Upper lobe of left lung (tissue), 6 donors: ENCODE data around the gene PCGF1. TPM values are rescaled to one million over a fixed set of nuclear protein-coding genes. Genes with fewer than 3 reads are reported as not detected.

ENCODE experiments used
- ATAC-seq, 2 donors: fragments of 200-7000 bp; cut with Tn5 transposase; one replicate each; pipeline ENCODE4 v1.9.1; 2022; ENCODE audit warnings: mild to moderate bottlenecking in 2 of 2, moderate library complexity in 2 of 2; ENCODE audit not compliant: low FRiP score in 2 of 2
- DNase-seq, 2 donors: peaks; one replicate each; pipeline ENCODE4 v3.0.0-alpha.2; 2019 to 2020
- H3K27ac ChIP-seq, 4 donors: fragments of 200-600 bp; sonication (generic); one replicate each; pipeline ENCODE4 v1.5.1; 2016 to 2019
- H3K27me3 ChIP-seq, 4 donors: fragments of 200-600 bp; sonication (generic); one replicate each; pipeline ENCODE4 v1.5.1; 2017 to 2019
- H3K36me3 ChIP-seq, 4 donors: fragments of 200-600 bp; sonication (generic); one replicate each; pipeline ENCODE4 v1.5.1; 2016 to 2019
- H3K4me1 ChIP-seq, 4 donors: fragments of 200-600 bp; sonication (generic); one replicate each; pipeline ENCODE4 v1.5.1; 2018 to 2019
- H3K4me3 ChIP-seq, 4 donors: fragments of 200-600 bp; sonication (generic); one replicate each; pipeline ENCODE4 v1.5.1; 2017 to 2019; ENCODE audit warnings: mild to moderate bottlenecking in 2 of 4, moderate library complexity in 1 of 4
- H3K9me3 ChIP-seq, 4 donors: fragments of 200-600 bp; sonication (generic); one replicate each; pipeline ENCODE4 v1.5.1; 2018 to 2019
- EP300 ChIP-seq, 4 donors: sonication (generic); formaldehyde crosslinking; IDR thresholded peaks; one replicate each; pipeline ENCODE4 v1.5.1; 2017; ENCODE audit warnings: antibody characterized with exemption in 4 of 4, control low read depth in 2 of 4
- POLR2A ChIP-seq, 4 donors: fragments of 450-650 bp; IDR thresholded peaks; one replicate each; pipeline ENCODE4 v1.5.1; 2016 to 2017; ENCODE audit warnings: antibody characterized with exemption in 4 of 4, mild to moderate bottlenecking in 2 of 4
- POLR2AphosphoS5 ChIP-seq, 2 donors: sonication (generic); formaldehyde crosslinking; IDR thresholded peaks; one replicate each; pipeline ENCODE4 v1.5.1; 2017; ENCODE audit warnings: antibody characterized with exemption in 2 of 2
- WGBS, 2 donors: methylation state at CpG; one replicate each; pipeline ENCODE4 v1.1.5; 2017 to 2018; 5-methylcytosine and 5-hydroxymethylcytosine counted together
- total RNA-seq, 6 donors: library from RNA; depleted of rRNA in 4 of 6; stranded (reverse); fragments of >200 nt in 4 of 6; gene quantifications; one replicate each; pipeline versions ENCODE4 v1.1.0 to v1.2.1, GENCODE V29; 2016 to 2021
- TF ChIP-seq, protein P1 (sequence below), 6 experiments: fragments of 450-650 bp in 4 of 6; fragments of 200-600 bp in 2 of 6; sonication (generic) in 2 of 6; IDR thresholded peaks; one replicate each; pipeline ENCODE4 v1.5.1; 2016 to 2019; ENCODE audit warnings: antibody characterized with exemption in 6 of 6
- donor health status: DM: no; HTN: no; CAD: no; lungs with moderate emphysema.
- donor health status: DM: no; HTN: yes; CAD: no; lungs with severe emphysema.

The PCGF1 gene
- total RNA-seq, 6 donors from 2014 or later: 15.4 to 43.2 (median 34.6) TPM

DNA sequence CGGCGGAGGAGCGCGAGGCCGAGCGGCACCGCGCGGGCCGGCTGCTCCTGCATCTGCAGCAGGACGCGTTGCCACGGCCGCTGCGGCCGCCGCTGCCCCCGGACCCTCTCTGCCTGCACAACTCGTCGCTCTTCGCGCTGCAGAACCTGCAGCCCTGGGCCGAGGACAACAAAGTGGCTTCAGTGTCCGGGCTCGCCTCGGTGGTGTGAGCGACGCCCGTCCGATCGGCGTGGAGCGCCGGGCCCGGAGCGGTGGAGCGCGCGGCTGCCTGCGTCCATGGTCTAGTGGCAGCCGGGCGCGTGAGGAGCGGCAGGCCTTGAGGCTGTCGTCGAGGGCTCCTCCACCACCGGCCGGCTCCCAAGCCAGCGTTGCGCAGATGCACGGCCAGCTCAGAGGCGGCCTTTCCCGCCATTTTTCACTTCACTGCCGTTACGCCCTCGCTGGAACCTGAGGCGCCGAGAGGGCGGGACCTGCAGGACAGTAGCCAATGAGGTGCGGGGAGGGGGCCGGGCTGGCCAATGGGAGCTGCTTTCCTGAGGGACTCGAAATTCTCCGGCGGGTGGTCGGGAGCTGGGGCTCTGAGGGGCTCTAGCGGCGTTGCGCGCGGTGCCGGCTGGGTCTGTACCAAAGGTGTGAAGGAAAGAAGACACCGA is 8.6 kb upstream of the PCGF1 start:
- DNase-seq: peak; percentile 58 to 92
- no peaks in the 10 kb centered on the region for H3K36me3 ChIP-seq
- H3K27ac ChIP-seq: no peak overlapping the region
- H3K27me3 ChIP-seq: peaks cover 6 to 60% (median 44%) of the 10 kb centered on the region in 4 donors
- peak; percentile 53 to 84 for ATAC-seq
- no peaks in the 10 kb centered on the region for H3K9me3 ChIP-seq
- TF ChIP-seq EP300 (IDR thresholded peaks at IDR 0.05) (no peak), POLR2A (IDR thresholded peaks at IDR 0.05) (no peak), POLR2AphosphoS5 (IDR thresholded peaks at IDR 0.05) (no peak)
- TF ChIP-seq, protein P1, sequence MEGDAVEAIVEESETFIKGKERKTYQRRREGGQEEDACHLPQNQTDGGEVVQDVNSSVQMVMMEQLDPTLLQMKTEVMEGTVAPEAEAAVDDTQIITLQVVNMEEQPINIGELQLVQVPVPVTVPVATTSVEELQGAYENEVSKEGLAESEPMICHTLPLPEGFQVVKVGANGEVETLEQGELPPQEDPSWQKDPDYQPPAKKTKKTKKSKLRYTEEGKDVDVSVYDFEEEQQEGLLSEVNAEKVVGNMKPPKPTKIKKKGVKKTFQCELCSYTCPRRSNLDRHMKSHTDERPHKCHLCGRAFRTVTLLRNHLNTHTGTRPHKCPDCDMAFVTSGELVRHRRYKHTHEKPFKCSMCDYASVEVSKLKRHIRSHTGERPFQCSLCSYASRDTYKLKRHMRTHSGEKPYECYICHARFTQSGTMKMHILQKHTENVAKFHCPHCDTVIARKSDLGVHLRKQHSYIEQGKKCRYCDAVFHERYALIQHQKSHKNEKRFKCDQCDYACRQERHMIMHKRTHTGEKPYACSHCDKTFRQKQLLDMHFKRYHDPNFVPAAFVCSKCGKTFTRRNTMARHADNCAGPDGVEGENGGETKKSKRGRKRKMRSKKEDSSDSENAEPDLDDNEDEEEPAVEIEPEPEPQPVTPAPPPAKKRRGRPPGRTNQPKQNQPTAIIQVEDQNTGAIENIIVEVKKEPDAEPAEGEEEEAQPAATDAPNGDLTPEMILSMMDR (IDR thresholded peaks at IDR 0.05): no peak
- 6% methylated on average over 17 to 35 of the region's 72 CpGs for WGBS, 2 donors
- peak overlapping the region in 3 of 4 donors; percentile 36 to 49 (median 47) for H3K4me3 ChIP-seq
- peaks cover 25 to 31% (median 29%) of the 10 kb centered on the region in 4 donors for H3K4me1 ChIP-seq

DNA sequence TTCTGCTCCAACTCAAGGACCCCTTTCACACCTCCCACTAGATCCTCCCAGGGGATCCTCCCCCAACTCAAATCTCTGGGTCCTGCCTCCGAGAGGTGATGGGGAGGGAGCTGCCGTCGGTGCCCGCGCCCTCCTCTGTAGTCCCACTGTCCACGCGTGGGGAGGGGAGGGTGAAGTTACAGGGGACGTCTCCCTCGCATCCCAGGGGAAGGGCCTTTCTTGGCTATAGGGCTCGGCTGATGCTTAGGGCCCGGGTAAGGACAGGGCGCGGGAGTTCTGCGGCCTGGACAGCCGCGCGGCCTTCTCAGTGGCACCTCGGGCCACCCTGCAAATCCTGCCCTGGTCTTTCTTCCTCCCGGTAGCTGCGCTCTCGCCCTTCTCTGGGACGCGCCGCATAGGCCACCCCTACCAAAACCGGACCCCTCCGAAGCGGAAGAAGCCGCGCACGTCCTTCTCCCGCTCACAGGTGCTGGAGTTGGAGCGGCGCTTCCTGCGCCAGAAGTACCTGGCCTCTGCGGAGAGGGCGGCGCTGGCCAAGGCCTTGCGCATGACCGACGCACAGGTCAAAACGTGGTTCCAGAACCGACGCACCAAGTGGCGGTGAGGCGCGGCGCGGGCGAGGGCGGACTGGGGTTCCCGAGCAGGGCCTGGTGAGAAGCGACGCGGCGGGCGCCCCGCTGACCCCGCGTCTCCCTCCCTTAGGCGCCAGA is 7.9 kb upstream of the PCGF1 start:
- WGBS, 2 donors: 7 to 9% methylated on average over 6 to 29 of the region's 60 CpGs

DNA sequence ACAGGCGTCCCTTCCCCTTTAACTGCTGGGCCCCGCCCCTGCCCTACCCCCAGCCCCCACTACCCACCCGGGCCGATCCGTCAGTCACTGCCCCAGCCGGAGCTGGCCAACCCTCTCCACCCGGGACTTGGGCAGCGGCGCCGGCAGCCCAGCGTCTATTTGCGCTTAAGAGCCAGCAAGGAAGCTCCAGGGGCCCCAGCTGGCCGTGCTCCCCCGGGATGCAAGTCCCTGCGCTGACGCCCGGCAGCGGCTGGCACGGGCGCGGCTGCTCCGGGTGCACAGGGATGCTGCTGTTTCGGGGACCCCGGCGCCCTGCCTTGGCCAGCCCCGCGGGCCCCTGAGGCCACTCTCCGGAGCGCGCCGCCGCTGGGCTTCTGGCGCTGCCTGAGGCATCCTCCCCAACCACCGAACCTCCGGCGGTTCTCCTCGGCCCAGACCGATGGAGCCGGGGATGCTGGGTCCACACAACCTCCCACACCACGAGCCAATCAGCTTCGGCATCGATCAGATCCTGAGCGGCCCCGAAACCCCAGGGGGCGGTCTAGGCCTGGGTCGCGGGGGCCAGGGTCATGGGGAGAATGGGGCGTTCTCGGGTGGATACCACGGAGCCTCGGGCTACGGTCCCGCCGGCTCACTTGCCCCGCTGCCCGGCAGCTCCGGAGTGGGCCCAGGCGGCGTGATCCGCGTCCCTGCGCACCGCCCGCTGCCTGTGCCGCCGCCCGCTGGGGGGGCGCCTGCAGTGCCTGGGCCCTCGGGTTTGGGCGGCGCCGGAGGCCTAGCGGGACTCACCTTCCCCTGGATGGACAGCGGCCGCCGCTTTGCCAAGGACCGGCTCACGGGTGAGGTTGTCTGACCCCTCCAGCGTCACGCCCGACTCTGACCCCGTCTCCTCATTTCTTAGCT is 7.1 kb upstream of the PCGF1 start, which contains the start of gene TLX2:
Gene TLX2 (plus strand): TSS at position 83 of the 903 bp plus-strand sequence. CDS start 357 bp downstream, at position 440.
- DNase-seq (peak in 1 of 2 donors; percentile 86), ATAC-seq (peak in 1 of 2 donors; percentile 9)
- Histone ChIP-seq H3K4me1 (peaks cover 25 to 31% (median 29%) of the 10 kb centered on the region in 4 donors), H3K27ac (no peak within 1 kb of the TSS), H3K9me3 (no peaks in the 10 kb centered on the region), H3K4me3 (peak within 1 kb of the TSS in 1 of 4 donors; percentile 49), H3K36me3 (no peaks in the 10 kb centered on the region), H3K27me3 (peaks cover 6 to 62% (median 44%) of the 10 kb centered on the region in 4 donors)
- TF ChIP-seq POLR2AphosphoS5 (IDR thresholded peaks at IDR 0.05) (no peak), EP300 (IDR thresholded peaks at IDR 0.05) (no peak), POLR2A (IDR thresholded peaks at IDR 0.05) (no peak)
- TF ChIP-seq, protein P1 (IDR thresholded peaks at IDR 0.05): no peak
- WGBS, 2 donors: 0 to 5% methylated on average over 2 to 37 of the region's 82 CpGs

More for the DNA sequence above, 7.9 kb upstream of the PCGF1 start:
- no peaks in the 10 kb centered on the region for H3K9me3 ChIP-seq
- H3K27ac ChIP-seq: no peak overlapping the region
- H3K27me3 ChIP-seq: peaks cover 6 to 62% (median 44%) of the 10 kb centered on the region in 4 donors
- no peaks in the 10 kb centered on the region for H3K36me3 ChIP-seq
- ATAC-seq: peak; percentile 9 to 29
- TF ChIP-seq POLR2AphosphoS5 (IDR thresholded peaks at IDR 0.05) (no peak), EP300 (IDR thresholded peaks at IDR 0.05) (no peak), POLR2A (IDR thresholded peaks at IDR 0.05) (no peak)
- H3K4me1 ChIP-seq: peaks cover 25 to 31% (median 29%) of the 10 kb centered on the region in 4 donors
- H3K4me3 ChIP-seq: peak overlapping the region in 3 of 4 donors; percentile 36 to 49 (median 47)
- peak in 1 of 2 donors; percentile 89 for DNase-seq

DNA sequence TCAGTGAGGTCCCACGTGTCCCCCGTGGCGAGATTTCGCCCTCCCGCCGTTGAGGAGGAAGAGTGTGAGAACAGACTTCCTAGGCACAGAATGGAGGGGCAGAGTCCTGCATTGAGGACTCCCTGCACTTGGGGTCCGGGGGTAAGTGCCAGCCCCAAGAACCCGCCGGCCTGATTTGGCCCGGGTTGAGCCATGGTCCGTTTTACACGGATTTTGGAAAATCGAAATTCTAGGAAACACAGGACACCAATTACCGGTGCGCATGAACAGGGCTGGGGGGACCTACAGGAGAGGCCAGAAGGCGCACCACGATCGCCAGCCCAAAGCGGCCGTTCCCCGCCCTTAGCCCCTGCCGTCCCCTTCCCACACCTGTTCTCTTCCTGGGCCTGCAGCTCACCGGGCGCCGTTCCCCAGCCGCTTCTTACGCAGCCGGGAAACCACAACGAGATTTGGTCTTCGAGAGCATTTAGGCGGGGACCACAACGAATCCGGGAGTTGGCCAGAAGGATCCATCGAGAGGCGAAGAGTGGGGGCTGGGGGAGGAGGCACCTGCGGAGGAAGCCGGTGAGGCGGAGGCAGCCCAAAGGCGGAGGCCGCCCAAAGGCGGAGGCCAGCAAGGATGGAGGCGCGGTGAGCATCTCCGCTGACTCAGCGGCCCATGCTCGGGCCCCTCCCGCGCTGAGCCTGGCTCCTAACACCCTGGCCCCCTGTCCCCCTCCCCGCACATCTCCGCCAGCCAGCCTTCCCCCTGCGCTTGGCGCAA is 6.3 kb upstream of the PCGF1 start:
- H3K4me1 ChIP-seq: peaks cover 25 to 31% (median 29%) of the 10 kb centered on the region in 4 donors
- TF ChIP-seq POLR2AphosphoS5 (IDR thresholded peaks at IDR 0.05) (peak; percentile 31 to 46), EP300 (IDR thresholded peaks at IDR 0.05) (no peak), POLR2A (IDR thresholded peaks at IDR 0.05) (no peak)
- TF ChIP-seq, protein P1 (IDR thresholded peaks at IDR 0.05): no peak
- no peaks in the 10 kb centered on the region for H3K36me3 ChIP-seq
- H3K9me3 ChIP-seq: no peaks in the 10 kb centered on the region
- no peak overlapping the region for H3K27ac ChIP-seq
- no peak for ATAC-seq
- H3K4me3 ChIP-seq: peak overlapping the region in 1 of 4 donors; percentile 5
- DNase-seq: peak in 1 of 2 donors; percentile 72
- WGBS, 2 donors: 9 to 11% methylated on average over 32 to 46 of the region's 52 CpGs
- peaks cover 6 to 62% (median 44%) of the 10 kb centered on the region in 4 donors for H3K27me3 ChIP-seq
